Transverse colon (tissue), 4 donors: ENCODE results near the gene OCEL1. TPM values are rescaled to one million over a fixed set of nuclear protein-coding genes. Genes with fewer than 3 reads are reported as not detected.

Experiments used
- DNase-seq: peaks from one replicate; pipeline ENCODE4 v3.0.0-alpha.2; 2019
- H3K27ac ChIP-seq, 4 donors: fragments of 200-600 bp; sonication (generic); 2 replicates each; pipeline ENCODE4 v1.5.1; 2016 to 2018; ENCODE audit warnings: inconsistent platforms in 4 of 4
- H3K27me3 ChIP-seq: fragments of 200-600 bp; sonication (generic); 2 replicates; pipeline ENCODE4 v1.5.1; 2017; ENCODE audit warnings: inconsistent platforms
- H3K36me3 ChIP-seq, 4 donors: fragments of 200-600 bp; sonication (generic); 2 replicates each; pipeline ENCODE4 v1.5.1; 2017 to 2019; ENCODE audit warnings: inconsistent platforms in 4 of 4
- H3K4me1 ChIP-seq, 4 donors: fragments of 200-600 bp; sonication (generic); 2 replicates each; pipeline ENCODE4 v1.5.1; 2017 to 2020; ENCODE audit warnings: inconsistent platforms in 4 of 4
- H3K4me3 ChIP-seq, 4 donors: fragments of 200-600 bp; sonication (generic); 1 replicate in 1 of 4; 2 replicates in 3 of 4; pipeline versions ENCODE4 v1.5.1 to v1.6.1; 2017 to 2019; ENCODE audit warnings: inconsistent platforms in 4 of 4
- H3K9me3 ChIP-seq, 2 donors: fragments of 200-600 bp; sonication (generic); 2 replicates each; pipeline ENCODE4 v1.5.1; 2017 to 2019; ENCODE audit warnings: inconsistent platforms in 2 of 2
- CTCF ChIP-seq, 5 experiments: fragments of 200-600 bp in 3 of 5; fragments of 450-650 bp in 2 of 5; sonication (generic) in 3 of 5; IDR thresholded peaks; 1 replicate in 2 of 5; 2 replicates in 3 of 5; pipeline ENCODE4 v1.5.1; 2016 to 2017; ENCODE audit warnings: antibody characterized with exemption in 5 of 5, inconsistent platforms in 3 of 5, mild to moderate bottlenecking in 2 of 5, moderate library complexity in 1 of 5
- EP300 ChIP-seq: sonication (generic); formaldehyde crosslinking; IDR thresholded peaks from one replicate; pipeline ENCODE4 v1.6.1; 2017; ENCODE audit warnings: antibody characterized with exemption, low read depth
- POLR2A ChIP-seq: fragments of 450-650 bp; IDR thresholded peaks from one replicate; pipeline ENCODE4 v1.6.1; 2016; ENCODE audit warnings: antibody characterized with exemption, mild to moderate bottlenecking, moderate library complexity
- POLR2AphosphoS5 ChIP-seq, 3 donors: sonication (generic); formaldehyde crosslinking; IDR thresholded peaks; one replicate each; pipeline ENCODE4 v1.6.1; 2016; ENCODE audit warnings: antibody characterized with exemption in 3 of 3
- WGBS, 2 donors: methylation state at CpG; one replicate each; pipeline ENCODE4 v1.1.5; 2018; ENCODE audit warnings: low coverage in 1 of 2; 5-methylcytosine and 5-hydroxymethylcytosine counted together
- in situ Hi-C, 4 donors: fragments of 200-750 bp; cut with MboI; loops; one replicate each; pipeline versions ENCODE4 v1.15.0 to v1.15.1; 2017; ENCODE audit warnings: low sequenced_read_pairs in 3 of 4, low pct_ligation_motif_present in 1 of 4, low pct_unique_long_range_greater_than_20kb in 1 of 4
- intact Hi-C: fragments of 100-400 bp; cut with DNase I; formaldehyde crosslinking; loops from one replicate; pipeline ENCODE4 v1.15.1; 2023; ENCODE audit warnings: low total_unique reads
- total RNA-seq, 4 donors: library from RNA; depleted of rRNA; stranded (reverse); fragments of >200 nt; gene quantifications; one replicate each; pipeline ENCODE4 v1.1.0, GENCODE V29; 2016

The OCEL1 gene
- total RNA-seq, 4 donors from 2014 or later, result 4.8 to 42.6 (median 29.9) TPM

DNA sequence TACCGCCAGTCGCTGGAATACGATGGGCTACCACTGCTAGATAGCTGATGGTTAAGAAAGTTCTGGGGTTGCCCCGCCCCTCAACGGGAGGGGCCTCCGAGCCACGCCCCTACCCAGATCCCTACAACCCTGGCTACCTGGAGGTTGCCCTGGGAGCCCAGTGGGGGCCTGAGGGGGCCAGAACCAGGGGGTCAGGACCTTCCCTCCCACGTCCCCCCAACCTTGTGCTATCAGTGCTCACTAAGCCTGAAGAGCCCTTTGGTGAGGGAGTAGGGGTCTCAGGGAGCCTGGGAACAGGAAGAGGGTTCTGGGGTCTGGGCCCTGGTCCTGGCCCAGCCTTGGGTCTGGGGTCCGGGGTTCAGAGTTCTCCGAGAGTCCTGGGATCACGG lies 8.9 kb downstream of the OCEL1 start:
- peaks cover 11 to 53% (median 32%) of the 10 kb centered on the region in 4 donors for H3K4me1 ChIP-seq
- WGBS, 2 donors, result 13 to 20% methylated on average over 8 to 11 of the region's 11 CpGs
- peak overlapping the region in 3 of 4 donors; percentile 27 to 58 (median 47) for H3K4me3 ChIP-seq
- no peaks in the 10 kb centered on the region for H3K27me3 ChIP-seq
- H3K36me3 ChIP-seq, result peaks cover 0 to 19% (median 5%) of the 10 kb centered on the region in 4 donors
- peak; percentile 79 for DNase-seq
- H3K27ac ChIP-seq, result peak overlapping the region; percentile 75 to 91 (median 85)
- H3K9me3 ChIP-seq, result no peaks in the 10 kb centered on the region
- in situ Hi-C loops (no loop called here), intact Hi-C loops (no loop called here)
- no peak for TF ChIP-seq POLR2A
- TF ChIP-seq CTCF (IDR thresholded peaks at IDR 0.05), result no peak
- no peak for TF ChIP-seq EP300
- TF ChIP-seq POLR2AphosphoS5 (IDR thresholded peaks at IDR 0.05), result no peak

GRCh38 chr19:17235300-17235970 lies 9.4 kb downstream of the OCEL1 start:
- 0% methylated on average over 5 of the region's 80 CpGs; no CpG with 5 or more reads in 1 of the 2 donors for WGBS, 2 donors
- peak; percentile 80 for DNase-seq

DNA sequence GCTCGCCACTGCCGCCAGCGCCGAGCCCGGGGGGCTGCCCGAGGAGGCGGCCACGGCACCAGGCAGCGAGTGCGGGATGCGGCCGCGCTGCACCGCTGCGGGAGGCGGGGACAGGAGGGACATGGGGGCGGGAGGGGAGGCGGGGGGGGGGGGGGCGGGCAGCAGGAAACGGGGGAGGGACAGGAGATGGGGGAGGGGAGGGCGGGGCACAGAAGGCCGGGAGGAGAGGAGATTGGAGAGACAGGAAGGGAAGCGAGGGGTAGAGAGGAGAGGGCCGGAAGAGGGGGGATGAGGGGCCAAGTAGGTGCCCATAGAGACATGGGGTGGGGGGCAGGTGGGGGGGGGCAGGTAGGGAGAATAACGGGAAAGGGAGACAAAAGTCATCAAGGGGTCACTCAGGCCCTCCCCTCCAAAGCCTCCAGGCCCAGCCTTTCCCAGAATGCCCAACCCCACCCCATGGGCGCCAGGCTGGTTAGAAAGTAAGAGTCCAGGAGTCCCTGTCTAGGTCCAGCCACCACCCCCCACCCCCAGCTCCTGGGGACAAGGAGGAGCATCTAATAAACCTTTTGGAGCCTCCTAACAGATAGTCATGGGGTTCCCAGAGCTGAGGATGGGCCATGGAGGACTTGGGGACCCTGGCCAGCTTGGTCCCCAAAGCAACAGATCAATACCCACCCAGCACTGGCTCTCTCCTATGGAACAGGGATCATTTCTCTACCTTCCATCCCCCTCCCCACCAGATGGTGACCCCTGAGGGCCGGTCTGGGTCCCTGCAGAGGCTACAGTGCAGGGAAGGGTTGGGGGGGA lies 10.1 kb downstream of the OCEL1 start:
- no peak for TF ChIP-seq EP300
- TF ChIP-seq CTCF (IDR thresholded peaks at IDR 0.05), result no peak
- TF ChIP-seq POLR2A, result no peak
- TF ChIP-seq POLR2AphosphoS5 (IDR thresholded peaks at IDR 0.05), result no peak
- H3K27ac ChIP-seq, result peak overlapping the region; percentile 75 to 91 (median 85)
- WGBS, 2 donors, result 12 to 20% methylated on average over 2 to 15 of the region's 27 CpGs
- H3K4me3 ChIP-seq, result peak overlapping the region; percentile 27 to 58 (median 44)
- intact Hi-C loops, result no loop called here
- H3K4me1 ChIP-seq, result peaks cover 15 to 65% (median 42%) of the 10 kb centered on the region in 4 donors
- DNase-seq, result peak; percentile 55
- in situ Hi-C loops, result no loop called here
- no peaks in the 10 kb centered on the region for H3K27me3 ChIP-seq
- H3K36me3 ChIP-seq, result peaks cover 0 to 19% (median 5%) of the 10 kb centered on the region in 4 donors
- H3K9me3 ChIP-seq, result no peaks in the 10 kb centered on the region

More at GRCh38 chr19:17235300-17235970, 9.4 kb downstream of the OCEL1 start:
- peak overlapping the region; percentile 27 to 58 (median 44) for H3K4me3 ChIP-seq
- H3K27ac ChIP-seq, result peak overlapping the region; percentile 75 to 91 (median 85)
- TF ChIP-seq POLR2AphosphoS5 (IDR thresholded peaks at IDR 0.05) (peak in 2 of 3 donors; percentile 19 to 22), POLR2A (no peak), CTCF (IDR thresholded peaks at IDR 0.05) (peak in 4 of 5 experiments; percentile 26 to 58 (median 40)), EP300 (no peak)
- H3K9me3 ChIP-seq, result no peaks in the 10 kb centered on the region
- intact Hi-C loops (no loop called here), in situ Hi-C loops (no loop called here)
- peaks cover 11 to 58% (median 37%) of the 10 kb centered on the region in 4 donors for H3K4me1 ChIP-seq
- no peaks in the 10 kb centered on the region for H3K27me3 ChIP-seq
- peaks cover 0 to 19% (median 5%) of the 10 kb centered on the region in 4 donors for H3K36me3 ChIP-seq
